ENCODE data around the gene AANAT.

The AANAT gene

GRCh38 chr17:76435751-76436150 is 31.7 kb upstream of the AANAT start:
- no peak for TF ChIP-seq CTCF (conservative IDR thresholded peaks at IDR 0.05)
- H3K27ac ChIP-seq = peak overlapping the region; percentile 32

- H3K27ac ChIP-seq = no peak overlapping the region
- no peak for TF ChIP-seq CTCF (conservative IDR thresholded peaks at IDR 0.05)
Observed at GRCh38 chr17:76437467-76438402, 29.7 kb upstream of the AANAT start.

- no peak for TF ChIP-seq CTCF (conservative IDR thresholded peaks at IDR 0.05)
- no peak overlapping the region for H3K27ac ChIP-seq
Observed at GRCh38 chr17:76438906-76439305, 28.5 kb upstream of the AANAT start.

GRCh38 chr17:76439314-76439928 is 28.0 kb upstream of the AANAT start:
- H3K27ac ChIP-seq = no peak overlapping the region
- TF ChIP-seq CTCF (conservative IDR thresholded peaks at IDR 0.05) = no peak

- no peak overlapping the region for H3K27ac ChIP-seq
- TF ChIP-seq CTCF (conservative IDR thresholded peaks at IDR 0.05) = no peak
Observed at GRCh38 chr17:76440751-76441362, 26.5 kb upstream of the AANAT start.

GRCh38 chr17:76441686-76442340 is 25.6 kb upstream of the AANAT start:
- H3K27ac ChIP-seq = no peak overlapping the region
- no peak for TF ChIP-seq CTCF (conservative IDR thresholded peaks at IDR 0.05)
